NB4 (cell line): ENCODE results near the gene ARVCF.

Experiments used
- DNase-seq: peaks from one replicate; pipeline ENCODE4 v3.0.0; 2010; ENCODE audit warnings: low read depth
- H3K4me3 ChIP-seq: one replicate; pipeline ENCODE4 v1.5.1; 2011; ENCODE audit warnings: mild to moderate bottlenecking, low read depth, low read length, moderate library complexity
- MYC ChIP-seq: IDR thresholded peaks from 2 replicates; pipeline ENCODE4 v1.6.1; 2011; ENCODE audit warnings: low read depth, low read length
- POLR2A ChIP-seq: IDR thresholded peaks from 2 replicates; pipeline ENCODE4 v1.6.1; 2011; ENCODE audit warnings: mild to moderate bottlenecking; ENCODE audit not compliant: insufficient read length; ENCODE audit errors: extremely low read depth
- TF ChIP-seq, protein P1 (sequence below): IDR thresholded peaks from 2 replicates; pipeline ENCODE4 v1.6.1; 2011; ENCODE audit warnings: low read depth, low read length
- TF ChIP-seq, protein P2 (sequence below): IDR thresholded peaks from one replicate; pipeline ENCODE4 v1.5.1; 2012; ENCODE audit warnings: low read depth, low read length

ARVCF gene

DNA sequence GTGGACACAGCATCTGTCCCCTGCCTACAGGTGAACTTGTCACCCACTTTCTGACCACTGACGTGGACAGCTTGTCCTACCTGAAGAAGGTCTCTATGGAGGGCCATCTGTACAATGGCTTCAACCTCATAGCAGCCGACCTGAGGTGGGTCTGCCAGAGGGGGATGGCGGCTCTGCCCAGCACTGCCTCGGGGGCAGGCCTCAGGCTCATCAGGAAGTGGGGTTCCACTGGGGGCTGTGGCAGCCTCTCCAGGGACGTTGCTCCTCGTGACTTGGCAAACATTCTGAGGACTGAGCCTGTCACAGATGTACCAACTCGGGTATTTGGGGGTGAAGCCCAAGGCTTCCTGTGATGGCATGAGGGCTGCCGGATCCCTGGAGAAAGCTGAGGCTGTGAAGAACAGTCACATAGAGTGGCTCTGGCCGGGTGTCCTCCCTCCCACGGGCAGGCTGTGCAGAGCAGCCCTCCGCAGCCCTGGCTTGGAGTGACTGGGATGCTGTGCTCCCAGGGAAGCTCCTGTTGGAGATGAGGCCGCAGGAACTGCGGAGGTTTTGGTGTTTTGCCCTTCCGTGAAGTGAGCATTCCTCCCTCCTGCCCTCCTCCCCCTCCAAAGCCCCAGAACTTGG lies 36.9 kb upstream of the ARVCF start:
- no peak overlapping the region for H3K4me3 ChIP-seq
- DNase-seq, result no peak
- no peak for TF ChIP-seq MYC
- TF ChIP-seq, protein P1, sequence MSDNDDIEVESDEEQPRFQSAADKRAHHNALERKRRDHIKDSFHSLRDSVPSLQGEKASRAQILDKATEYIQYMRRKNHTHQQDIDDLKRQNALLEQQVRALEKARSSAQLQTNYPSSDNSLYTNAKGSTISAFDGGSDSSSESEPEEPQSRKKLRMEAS, result no peak
- TF ChIP-seq POLR2A, result no peak
- TF ChIP-seq, protein P2, sequence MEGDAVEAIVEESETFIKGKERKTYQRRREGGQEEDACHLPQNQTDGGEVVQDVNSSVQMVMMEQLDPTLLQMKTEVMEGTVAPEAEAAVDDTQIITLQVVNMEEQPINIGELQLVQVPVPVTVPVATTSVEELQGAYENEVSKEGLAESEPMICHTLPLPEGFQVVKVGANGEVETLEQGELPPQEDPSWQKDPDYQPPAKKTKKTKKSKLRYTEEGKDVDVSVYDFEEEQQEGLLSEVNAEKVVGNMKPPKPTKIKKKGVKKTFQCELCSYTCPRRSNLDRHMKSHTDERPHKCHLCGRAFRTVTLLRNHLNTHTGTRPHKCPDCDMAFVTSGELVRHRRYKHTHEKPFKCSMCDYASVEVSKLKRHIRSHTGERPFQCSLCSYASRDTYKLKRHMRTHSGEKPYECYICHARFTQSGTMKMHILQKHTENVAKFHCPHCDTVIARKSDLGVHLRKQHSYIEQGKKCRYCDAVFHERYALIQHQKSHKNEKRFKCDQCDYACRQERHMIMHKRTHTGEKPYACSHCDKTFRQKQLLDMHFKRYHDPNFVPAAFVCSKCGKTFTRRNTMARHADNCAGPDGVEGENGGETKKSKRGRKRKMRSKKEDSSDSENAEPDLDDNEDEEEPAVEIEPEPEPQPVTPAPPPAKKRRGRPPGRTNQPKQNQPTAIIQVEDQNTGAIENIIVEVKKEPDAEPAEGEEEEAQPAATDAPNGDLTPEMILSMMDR, result no peak

DNA sequence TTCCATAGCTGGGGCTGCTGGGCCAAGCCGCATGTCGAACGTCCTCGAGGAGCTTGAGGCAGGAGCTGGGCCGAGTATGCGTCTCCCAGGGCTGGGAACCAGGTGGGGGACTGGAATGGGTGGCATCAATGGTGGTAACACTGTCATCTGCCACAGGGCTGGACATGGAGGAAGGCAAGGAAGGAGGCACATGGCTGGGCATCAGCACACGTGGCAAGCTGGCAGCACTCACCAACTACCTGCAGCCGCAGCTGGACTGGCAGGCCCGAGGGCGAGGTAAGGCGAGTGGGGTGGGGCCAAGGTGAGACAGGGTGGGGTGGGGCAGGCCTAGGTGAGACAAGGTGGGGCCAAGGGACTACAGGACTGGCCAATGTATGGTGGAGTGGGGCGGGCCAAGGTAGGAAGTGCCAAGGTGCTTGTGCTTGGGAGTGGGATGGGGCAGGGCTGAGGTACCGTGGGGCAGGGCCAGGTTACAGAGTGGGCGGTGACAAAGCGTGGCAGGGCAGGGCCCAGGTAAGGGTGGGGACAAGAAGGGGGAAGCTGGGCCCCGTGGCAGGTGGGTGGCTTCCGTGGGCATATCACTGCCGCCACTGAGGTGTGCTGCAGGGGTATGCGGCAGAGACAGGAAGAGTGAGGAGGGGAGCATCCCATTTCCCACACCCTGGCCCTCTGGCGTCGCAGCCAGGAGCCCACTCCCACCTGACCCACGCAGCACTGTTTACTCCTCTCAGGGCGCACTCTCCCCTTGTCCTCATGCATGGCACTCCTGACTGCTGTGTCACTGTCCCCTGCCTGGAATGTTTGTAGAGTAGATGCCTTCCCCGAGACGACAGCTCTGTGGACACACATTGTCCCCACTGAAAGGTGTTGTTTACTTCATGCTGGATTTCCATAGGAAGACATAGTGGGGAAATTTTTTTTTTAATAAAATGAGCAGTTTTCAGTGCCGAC lies 36.0 kb upstream of the ARVCF start:
- TF ChIP-seq, protein P2, result no peak
- TF ChIP-seq POLR2A, result no peak
- no peak for DNase-seq
- H3K4me3 ChIP-seq, result no peak overlapping the region

DNA sequence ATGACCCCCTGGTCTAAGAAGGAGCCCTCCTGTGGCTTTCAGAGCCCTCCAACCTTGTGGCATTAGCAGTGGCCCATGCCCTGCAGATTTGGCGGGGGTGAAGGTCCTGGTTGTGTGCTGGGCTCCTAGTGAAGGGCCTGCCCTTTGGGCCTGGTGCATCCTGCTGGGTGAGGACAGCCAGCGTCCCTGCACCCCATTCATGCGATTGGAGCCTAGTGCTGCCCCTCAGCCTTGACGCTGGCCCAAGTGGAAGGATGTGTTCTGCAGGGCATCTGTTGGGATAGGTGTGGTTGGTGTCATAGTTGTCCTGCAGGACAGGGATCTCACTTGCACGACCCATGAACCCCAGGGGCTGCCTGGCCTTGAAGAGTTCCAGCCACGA lies 35.3 kb upstream of the ARVCF start:
- DNase-seq, result no peak
- H3K4me3 ChIP-seq, result no peak overlapping the region
- TF ChIP-seq, protein P2, result no peak
- TF ChIP-seq, protein P1, result no peak
- TF ChIP-seq POLR2A, result no peak

DNA sequence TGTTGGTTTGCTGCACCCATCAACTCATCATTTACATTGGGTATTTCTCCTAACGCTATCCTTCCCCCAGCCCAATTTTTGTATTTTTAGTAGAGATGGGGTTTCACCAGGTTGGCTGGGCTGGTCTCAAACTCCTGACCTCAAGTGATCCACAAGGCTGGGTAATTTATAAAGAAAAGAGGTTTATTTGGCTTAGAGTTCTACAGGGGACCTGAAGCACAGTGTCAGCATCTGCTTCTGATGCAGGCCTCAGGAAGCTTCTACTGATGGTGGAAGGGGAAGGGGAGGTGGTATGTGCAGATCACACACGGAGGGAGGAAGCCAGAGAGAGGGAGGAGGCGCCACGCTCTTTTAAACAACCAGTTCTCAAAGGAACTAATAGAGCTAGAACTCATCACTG lies 30.1 kb upstream of the ARVCF start:
- DNase-seq, result no peak
- H3K4me3 ChIP-seq, result no peak overlapping the region
- TF ChIP-seq, protein P1, result no peak

DNA sequence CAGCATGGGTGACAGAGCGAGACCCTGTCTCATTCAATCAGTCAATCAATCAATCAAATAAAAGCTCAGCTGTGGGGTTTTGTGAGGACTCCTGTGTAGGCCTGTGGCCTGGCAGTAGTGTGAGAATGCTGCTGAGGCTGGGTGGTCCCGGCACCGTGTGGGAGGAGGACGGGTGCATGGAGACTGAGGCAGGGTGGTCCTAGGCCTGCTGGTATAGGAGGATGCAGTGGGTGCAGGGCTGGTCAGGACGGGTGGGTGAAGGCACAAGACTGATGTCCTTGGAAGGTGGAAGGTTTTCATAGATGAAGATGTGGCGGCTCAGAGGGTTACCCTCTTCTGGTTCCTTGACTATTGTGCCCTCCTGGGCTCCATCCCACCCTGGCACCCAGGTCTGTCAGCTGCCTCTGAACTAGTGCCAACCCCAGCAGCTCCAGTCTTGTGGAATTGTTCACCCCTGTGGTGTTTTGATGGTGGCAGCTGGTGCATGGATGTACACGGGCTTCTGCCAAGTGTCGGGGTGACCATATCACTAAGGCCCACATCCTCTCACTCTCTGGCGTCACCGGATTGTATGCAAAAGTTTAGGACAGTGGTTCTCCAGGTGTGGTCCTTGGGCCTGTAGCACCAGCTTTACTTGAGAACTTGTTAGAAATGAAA lies 28.0 kb upstream of the ARVCF start:
- DNase-seq, result no peak
- TF ChIP-seq, protein P1, result no peak
- TF ChIP-seq MYC (no peak), POLR2A (no peak)
- TF ChIP-seq, protein P2, result no peak
- no peak overlapping the region for H3K4me3 ChIP-seq

DNA sequence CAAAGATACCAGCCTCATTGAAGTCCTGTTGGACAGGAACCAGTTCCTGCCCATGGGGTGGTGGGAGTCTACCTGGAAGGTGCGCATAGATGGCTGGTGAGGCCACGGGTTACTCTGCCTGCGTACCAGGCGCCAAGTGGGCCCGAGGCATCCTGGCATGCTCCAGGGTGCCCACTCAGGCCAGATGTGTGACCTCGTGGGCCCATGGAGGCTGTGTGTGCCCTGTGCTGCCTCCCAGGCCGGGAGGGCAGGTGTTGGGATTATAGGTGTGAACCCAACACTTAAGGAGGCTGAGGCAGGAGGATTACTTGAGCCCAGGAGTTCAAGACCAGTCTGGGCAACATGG lies 27.3 kb upstream of the ARVCF start:
- no peak for DNase-seq
- H3K4me3 ChIP-seq, result no peak overlapping the region
- TF ChIP-seq MYC (no peak), POLR2A (no peak)
- TF ChIP-seq, protein P1, result no peak
- TF ChIP-seq, protein P2, result no peak
